ENCODE data around the gene CST4. TPM values are rescaled to one million over a fixed set of nuclear protein-coding genes. Genes with fewer than 3 reads are reported as not detected.
"Not testable (repeated sequence)": the region's sequence is repeated elsewhere in the genome, so short reads cannot be mapped to it uniquely, and the experiment has no call there.

CST4 gene
- total RNA-seq, 1 experiment from 2014 or later: not detected

DNA sequence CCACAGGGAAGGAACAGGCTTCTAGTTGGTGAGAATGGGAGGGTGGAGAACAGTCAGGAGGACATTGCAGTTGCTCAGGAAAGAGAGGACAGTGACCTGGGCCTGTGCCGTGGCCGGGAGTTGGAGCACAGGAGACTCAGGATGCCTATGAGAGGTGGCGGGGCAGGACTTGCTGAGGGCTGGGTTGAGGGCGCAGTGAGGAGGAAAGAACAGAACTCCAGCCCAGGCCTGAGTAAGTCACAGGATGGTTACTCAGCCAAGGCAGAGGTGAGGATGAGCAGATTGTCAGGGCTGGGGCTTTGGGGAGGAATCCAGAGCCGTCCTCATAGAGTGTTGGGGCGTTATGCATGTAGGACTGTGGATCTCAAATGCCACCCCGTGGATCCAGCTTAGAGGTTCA lies 21.2 kb downstream of the CST4 start:
- TF ChIP-seq, protein P1, sequence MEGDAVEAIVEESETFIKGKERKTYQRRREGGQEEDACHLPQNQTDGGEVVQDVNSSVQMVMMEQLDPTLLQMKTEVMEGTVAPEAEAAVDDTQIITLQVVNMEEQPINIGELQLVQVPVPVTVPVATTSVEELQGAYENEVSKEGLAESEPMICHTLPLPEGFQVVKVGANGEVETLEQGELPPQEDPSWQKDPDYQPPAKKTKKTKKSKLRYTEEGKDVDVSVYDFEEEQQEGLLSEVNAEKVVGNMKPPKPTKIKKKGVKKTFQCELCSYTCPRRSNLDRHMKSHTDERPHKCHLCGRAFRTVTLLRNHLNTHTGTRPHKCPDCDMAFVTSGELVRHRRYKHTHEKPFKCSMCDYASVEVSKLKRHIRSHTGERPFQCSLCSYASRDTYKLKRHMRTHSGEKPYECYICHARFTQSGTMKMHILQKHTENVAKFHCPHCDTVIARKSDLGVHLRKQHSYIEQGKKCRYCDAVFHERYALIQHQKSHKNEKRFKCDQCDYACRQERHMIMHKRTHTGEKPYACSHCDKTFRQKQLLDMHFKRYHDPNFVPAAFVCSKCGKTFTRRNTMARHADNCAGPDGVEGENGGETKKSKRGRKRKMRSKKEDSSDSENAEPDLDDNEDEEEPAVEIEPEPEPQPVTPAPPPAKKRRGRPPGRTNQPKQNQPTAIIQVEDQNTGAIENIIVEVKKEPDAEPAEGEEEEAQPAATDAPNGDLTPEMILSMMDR (IDR thresholded peaks at IDR 0.05; ENCODE audit: unreplicated experiment): no peak
- Mint-ChIP-seq H3K36me3 (ENCODE audit: insufficient read depth, unreplicated experiment) (no peaks in the 10 kb centered on the region), H3K27ac (ENCODE audit: low read depth, unreplicated experiment) (no peak overlapping the region), H3K9me3 (ENCODE audit: unreplicated experiment) (no peaks in the 10 kb centered on the region), H3K27me3 (ENCODE audit: insufficient read depth, unreplicated experiment) (no peaks in the 10 kb centered on the region), H3K4me3 (ENCODE audit: unreplicated experiment) (no peak overlapping the region), H3K4me1 (ENCODE audit: insufficient read depth, unreplicated experiment) (no peaks in the 10 kb centered on the region)
- DNase-seq (ENCODE audit: unreplicated experiment): no peak
- BruUV-seq (replicated peaks): no TSS peak
- intact Hi-C loops (cut with micrococcal nuclease): loop anchor here (1.0 to 10.0 kb wide), 3 partner anchors 57 to 1251 kb away; no protein-coding TSS in a partner anchor
- ChIA-PET POLR2A (interaction anchor here (1.2 kb wide), 1 partner anchor 30 kb away, joined by 3 read pairs; the partner anchor contains the start of gene CST3), CTCF (interaction anchor here (0.6 to 5.0 kb wide), 37 partner anchors 12 to 1873 kb away, joined by 3 to 74 read pairs (median 6); partner anchors contain the start of gene CSTL1)

DNA sequence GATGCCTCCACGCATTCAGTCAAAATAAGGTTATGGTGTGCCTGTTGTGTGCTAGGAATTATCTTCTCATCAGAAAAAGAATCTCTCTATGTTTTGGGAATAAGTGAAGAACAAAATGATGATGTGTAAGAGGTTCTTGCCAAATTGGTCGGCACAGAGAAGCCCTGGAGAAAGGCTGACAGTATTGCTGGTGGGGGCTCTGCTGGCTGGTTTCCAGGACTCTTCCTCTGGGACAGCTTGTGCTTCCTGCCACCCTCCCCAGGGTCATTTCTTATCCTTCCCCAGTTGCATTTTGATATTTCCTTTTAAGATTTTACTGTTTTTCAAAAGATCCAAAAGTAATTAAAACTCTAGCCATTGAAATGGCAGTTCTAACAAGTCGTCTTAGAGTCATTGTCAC lies 22.1 kb downstream of the CST4 start:
- no peak overlapping the region for H3K27ac Mint-ChIP-seq (ENCODE audit: low read depth, unreplicated experiment)
- ChIA-PET POLR2A (no interaction called here), CTCF (interaction anchor here (0.6 to 5.0 kb wide), 9 partner anchors 11 to 1251 kb away, joined by 3 to 74 read pairs (median 18); partner anchors contain the start of gene CSTL1)
- TF ChIP-seq, protein P1 (IDR thresholded peaks at IDR 0.05; ENCODE audit: unreplicated experiment): no peak
- intact Hi-C loops (cut with micrococcal nuclease): loop anchor here (1.0 to 10.0 kb wide), 2 partner anchors 58 to 224 kb away; no protein-coding TSS in a partner anchor
- no peaks in the 10 kb centered on the region for H3K36me3 Mint-ChIP-seq (ENCODE audit: insufficient read depth, unreplicated experiment)
- no peak for DNase-seq (ENCODE audit: unreplicated experiment)
- no TSS peak for BruUV-seq (replicated peaks)
- no peak overlapping the region for H3K4me3 Mint-ChIP-seq (ENCODE audit: unreplicated experiment)
- H3K9me3 Mint-ChIP-seq (ENCODE audit: unreplicated experiment): no peaks in the 10 kb centered on the region
- H3K4me1 Mint-ChIP-seq (ENCODE audit: insufficient read depth, unreplicated experiment): no peaks in the 10 kb centered on the region
- no peaks in the 10 kb centered on the region for H3K27me3 Mint-ChIP-seq (ENCODE audit: insufficient read depth, unreplicated experiment)

DNA sequence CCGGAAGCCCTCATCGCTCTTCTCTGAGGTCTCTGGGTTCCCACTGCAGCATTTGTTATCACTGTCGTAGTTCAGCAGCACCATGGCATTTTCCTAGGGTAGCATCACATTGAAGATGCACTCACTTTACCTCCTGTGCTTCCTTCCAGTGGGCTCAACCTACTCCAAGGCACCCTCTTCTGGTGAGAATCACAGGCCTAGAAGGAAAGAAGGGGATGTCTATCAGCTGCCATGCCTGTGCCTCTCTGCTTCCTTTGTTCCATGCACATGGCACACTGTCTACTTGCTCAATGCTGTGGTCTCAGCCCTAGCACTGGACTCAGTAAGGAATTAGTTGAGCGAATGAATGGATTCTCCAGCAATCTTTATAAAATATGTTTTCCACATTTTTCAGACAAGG lies 22.6 kb downstream of the CST4 start:
- ChIA-PET POLR2A (no interaction called here), CTCF (interaction anchor here (0.6 to 5.0 kb wide), 4 partner anchors 11 to 332 kb away, joined by 3 to 74 read pairs (median 38); partner anchors contain the start of gene CSTL1)
- intact Hi-C loops (cut with micrococcal nuclease): loop anchor here (1.0 to 10.0 kb wide), 2 partner anchors 59 to 224 kb away; no protein-coding TSS in a partner anchor
- TF ChIP-seq, protein P1 (IDR thresholded peaks at IDR 0.05; ENCODE audit: unreplicated experiment): no peak
- Mint-ChIP-seq H3K36me3 (ENCODE audit: insufficient read depth, unreplicated experiment) (no peaks in the 10 kb centered on the region), H3K27ac (ENCODE audit: low read depth, unreplicated experiment) (no peak overlapping the region), H3K27me3 (ENCODE audit: insufficient read depth, unreplicated experiment) (no peaks in the 10 kb centered on the region), H3K4me1 (ENCODE audit: insufficient read depth, unreplicated experiment) (no peaks in the 10 kb centered on the region), H3K9me3 (ENCODE audit: unreplicated experiment) (no peaks in the 10 kb centered on the region), H3K4me3 (ENCODE audit: unreplicated experiment) (no peak overlapping the region)
- no TSS peak for BruUV-seq (replicated peaks)
- DNase-seq (ENCODE audit: unreplicated experiment): peak; percentile 14

DNA sequence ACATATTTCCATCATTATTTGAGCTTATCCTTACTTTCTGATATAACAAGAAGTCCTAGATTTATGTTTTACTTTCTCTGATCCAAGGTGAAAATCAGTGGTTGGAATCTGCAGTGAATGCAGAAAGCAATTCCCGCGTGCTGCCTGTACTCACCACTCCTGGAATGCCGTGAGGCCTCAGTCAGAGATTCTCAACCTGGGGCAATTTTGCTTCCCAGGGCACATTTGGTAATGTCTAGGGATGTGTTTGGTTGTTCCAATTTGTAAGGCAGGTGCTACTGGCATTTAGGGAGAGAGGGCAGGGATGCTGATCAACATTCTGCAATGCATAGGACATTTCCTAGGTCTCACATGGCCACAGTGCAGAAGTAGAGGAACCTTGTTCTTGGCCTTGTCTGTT lies 23.9 kb downstream of the CST4 start:
- CTCF ChIA-PET: interaction anchor here (0.9 to 5.0 kb wide), 4 partner anchors 9 to 333 kb away, joined by 3 to 74 read pairs (median 5); no protein-coding TSS in a partner anchor
- Mint-ChIP-seq H3K9me3 (ENCODE audit: unreplicated experiment) (no peaks in the 10 kb centered on the region), H3K27me3 (ENCODE audit: insufficient read depth, unreplicated experiment) (no peaks in the 10 kb centered on the region), H3K4me3 (ENCODE audit: unreplicated experiment) (no peak overlapping the region), H3K4me1 (ENCODE audit: insufficient read depth, unreplicated experiment) (no peaks in the 10 kb centered on the region), H3K27ac (ENCODE audit: low read depth, unreplicated experiment) (no peak overlapping the region), H3K36me3 (ENCODE audit: insufficient read depth, unreplicated experiment) (no peaks in the 10 kb centered on the region)
- intact Hi-C loops (cut with micrococcal nuclease): loop anchor here (10.0 kb wide), 1 partner anchor 60 kb away; no protein-coding TSS in a partner anchor
- TF ChIP-seq, protein P1 (IDR thresholded peaks at IDR 0.05; ENCODE audit: unreplicated experiment): no peak
- DNase-seq (ENCODE audit: unreplicated experiment): no peak
- BruUV-seq (replicated peaks): no TSS peak
- POLR2A ChIA-PET: no interaction called here

DNA sequence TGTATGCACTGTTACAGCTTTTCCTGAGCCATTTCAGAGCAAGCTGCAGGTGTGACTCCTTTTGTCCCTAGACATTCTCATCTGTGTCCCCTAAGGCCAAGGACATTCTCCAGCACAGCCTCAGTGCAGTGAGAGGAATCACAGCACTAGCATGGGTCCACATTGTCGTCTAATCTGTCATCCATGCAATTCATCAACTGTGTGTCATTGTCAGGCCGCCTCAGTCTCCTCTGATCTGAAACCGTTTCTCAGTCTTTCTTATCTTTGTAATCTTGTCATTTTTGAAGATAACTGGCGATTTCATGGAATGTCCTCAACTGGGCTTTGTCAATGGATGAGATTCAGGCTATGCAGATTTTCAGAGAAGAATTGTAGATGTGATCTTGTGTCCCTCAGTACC lies 24.8 kb downstream of the CST4 start:
- not testable (repeated sequence) for H3K36me3 Mint-ChIP-seq (ENCODE audit: insufficient read depth, unreplicated experiment); H3K4me1 Mint-ChIP-seq (ENCODE audit: insufficient read depth, unreplicated experiment); H3K9me3 Mint-ChIP-seq (ENCODE audit: unreplicated experiment); BruUV-seq (replicated peaks); H3K4me3 Mint-ChIP-seq (ENCODE audit: unreplicated experiment); H3K27ac Mint-ChIP-seq (ENCODE audit: low read depth, unreplicated experiment); DNase-seq (ENCODE audit: unreplicated experiment); H3K27me3 Mint-ChIP-seq (ENCODE audit: insufficient read depth, unreplicated experiment)
- ChIA-PET POLR2A (interaction anchor here (1.3 kb wide), 1 partner anchor 35 kb away, joined by 6 read pairs; no protein-coding TSS in a partner anchor), CTCF (interaction anchor here (1.0 to 3.1 kb wide), 4 partner anchors 9 to 334 kb away, joined by 3 to 11 read pairs (median 6); no protein-coding TSS in a partner anchor)
- intact Hi-C loops (cut with micrococcal nuclease): loop anchor here (10.0 kb wide), 1 partner anchor 61 kb away; no protein-coding TSS in a partner anchor
